Measurements from ENCODE around the gene AK8.

AK8 gene

DNA sequence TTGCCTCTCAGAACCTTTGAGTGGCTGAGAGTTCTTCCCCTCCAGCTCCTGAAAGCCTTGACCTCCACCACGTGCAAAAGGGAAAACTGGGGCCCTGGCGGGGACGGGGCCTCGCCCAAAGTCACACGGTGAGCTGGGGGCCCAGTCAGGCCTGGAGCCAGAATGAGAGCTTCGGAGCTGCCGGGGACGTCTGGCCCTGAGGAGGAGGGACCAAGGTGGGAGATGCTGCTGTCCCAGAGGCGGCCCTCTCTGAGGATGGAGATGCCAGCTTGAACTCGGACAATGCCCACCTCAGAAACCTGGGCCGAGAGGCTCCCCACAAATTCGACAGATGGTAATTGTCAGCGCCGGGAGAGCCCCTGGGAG, 643 bp downstream of the AK8 start:
- Histone ChIP-seq H3K36me3 (ENCODE audit: control insufficient read depth, insufficient read depth, low read length) (no peaks in the 10 kb centered on the region), H3K4me3 (ENCODE audit: extremely low read depth, insufficient read depth, low read length, poor library complexity, severe bottlenecking) (peak overlapping the region; percentile 95), H3K27ac (ENCODE audit: low read depth, low read length, severe bottlenecking) (no peak overlapping the region), H3K9me3 (ENCODE audit: control insufficient read depth, low read length) (no peaks in the 10 kb centered on the region), H3K4me1 (ENCODE audit: control insufficient read depth, insufficient read depth, low read length, poor library complexity, severe bottlenecking) (peaks cover 6% of the 10 kb centered on the region)
- 66 to 75% methylated on average over 8 to 14 of the region's 14 CpGs for WGBS, 2 experiments (ENCODE audit: insufficient coverage in 2 of 2)

GRCh38 chr9:132876849-132877248, 1.2 kb downstream of the AK8 start:
- no peak overlapping the region for H3K4me3 ChIP-seq (ENCODE audit: extremely low read depth, insufficient read depth, low read length, poor library complexity, severe bottlenecking)
- peaks cover 6% of the 10 kb centered on the region for H3K4me1 ChIP-seq (ENCODE audit: control insufficient read depth, insufficient read depth, low read length, poor library complexity, severe bottlenecking)
- H3K27ac ChIP-seq (ENCODE audit: low read depth, low read length, severe bottlenecking) = no peak overlapping the region
- no peaks in the 10 kb centered on the region for H3K36me3 ChIP-seq (ENCODE audit: control insufficient read depth, insufficient read depth, low read length)
- 75 to 88% methylated on average over 1 to 2 of the region's 3 CpGs for WGBS, 2 experiments (ENCODE audit: insufficient coverage in 2 of 2)
- no peaks in the 10 kb centered on the region for H3K9me3 ChIP-seq (ENCODE audit: control insufficient read depth, low read length)

DNA sequence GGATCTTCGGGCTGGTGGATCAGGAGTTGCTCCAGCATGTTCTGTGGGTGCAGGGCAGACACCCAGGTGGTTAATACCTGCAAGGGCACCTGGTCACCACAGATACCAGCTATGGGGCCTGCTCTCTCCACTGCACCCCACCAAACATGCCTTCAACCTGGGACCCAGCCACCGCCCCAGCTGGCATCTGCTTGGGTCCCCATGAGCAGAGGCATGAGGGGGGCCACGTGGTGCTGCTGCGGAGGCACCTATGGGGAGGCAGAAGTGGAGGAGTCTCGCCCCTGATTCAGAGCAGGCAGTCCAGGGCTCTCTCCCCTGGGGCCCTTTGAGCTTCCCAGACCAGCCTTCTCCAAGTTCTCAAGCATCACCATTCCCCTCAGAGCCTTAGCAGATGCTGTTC, 2.9 kb downstream of the AK8 start:
- 76 to 87% methylated on average over 4 of the region's 5 CpGs for WGBS, 2 experiments (ENCODE audit: insufficient coverage in 2 of 2)
- peaks cover 6% of the 10 kb centered on the region for H3K4me1 ChIP-seq (ENCODE audit: control insufficient read depth, insufficient read depth, low read length, poor library complexity, severe bottlenecking)
- no peaks in the 10 kb centered on the region for H3K9me3 ChIP-seq (ENCODE audit: control insufficient read depth, low read length)
- no peak overlapping the region for H3K4me3 ChIP-seq (ENCODE audit: extremely low read depth, insufficient read depth, low read length, poor library complexity, severe bottlenecking)
- H3K36me3 ChIP-seq (ENCODE audit: control insufficient read depth, insufficient read depth, low read length) = no peaks in the 10 kb centered on the region
- H3K27ac ChIP-seq (ENCODE audit: low read depth, low read length, severe bottlenecking) = no peak overlapping the region

DNA sequence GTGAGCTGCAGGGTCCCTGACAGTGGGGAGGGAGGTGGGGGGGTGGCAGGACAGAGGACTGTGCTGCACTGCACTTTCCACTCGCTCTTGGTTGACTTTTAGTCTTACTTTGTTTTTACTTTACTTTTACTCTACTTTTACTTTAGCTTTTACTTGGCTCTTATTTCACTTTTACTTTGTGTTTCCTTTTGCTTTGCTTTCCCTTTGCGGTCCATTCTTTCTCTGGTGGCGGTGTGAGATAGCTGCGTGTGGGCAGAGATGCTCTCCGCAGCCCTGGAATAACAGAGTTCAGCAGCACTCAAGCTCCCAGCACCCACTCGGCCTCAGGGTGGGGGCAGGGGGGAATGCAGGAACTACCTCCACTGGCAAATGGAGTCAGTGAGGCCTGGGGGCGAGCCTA, 4.7 kb downstream of the AK8 start:
- H3K36me3 ChIP-seq (ENCODE audit: control insufficient read depth, insufficient read depth, low read length) = no peaks in the 10 kb centered on the region
- no peaks in the 10 kb centered on the region for H3K4me1 ChIP-seq (ENCODE audit: control insufficient read depth, insufficient read depth, low read length, poor library complexity, severe bottlenecking)
- 92% methylated on average over 7 of the region's 7 CpGs; no CpG with 5 or more reads in 1 of the 2 experiments for WGBS, 2 experiments (ENCODE audit: insufficient coverage in 2 of 2)
- no peak overlapping the region for H3K4me3 ChIP-seq (ENCODE audit: extremely low read depth, insufficient read depth, low read length, poor library complexity, severe bottlenecking)
- no peak overlapping the region for H3K27ac ChIP-seq (ENCODE audit: low read depth, low read length, severe bottlenecking)
- H3K9me3 ChIP-seq (ENCODE audit: control insufficient read depth, low read length) = no peaks in the 10 kb centered on the region

- Histone ChIP-seq H3K9me3 (ENCODE audit: control insufficient read depth, low read length) (no peaks in the 10 kb centered on the region), H3K36me3 (ENCODE audit: control insufficient read depth, insufficient read depth, low read length) (no peaks in the 10 kb centered on the region), H3K4me3 (ENCODE audit: extremely low read depth, insufficient read depth, low read length, poor library complexity, severe bottlenecking) (no peak overlapping the region), H3K27ac (ENCODE audit: low read depth, low read length, severe bottlenecking) (no peak overlapping the region), H3K4me1 (ENCODE audit: control insufficient read depth, insufficient read depth, low read length, poor library complexity, severe bottlenecking) (no peaks in the 10 kb centered on the region)
- WGBS, 2 experiments (ENCODE audit: insufficient coverage in 2 of 2) = 90 to 92% methylated on average over 6 to 9 of the region's 9 CpGs
Measured at GRCh38 chr9:132869266-132869665, 8.8 kb downstream of the AK8 start.

- no peaks in the 10 kb centered on the region for H3K36me3 ChIP-seq (ENCODE audit: control insufficient read depth, insufficient read depth, low read length)
- no peaks in the 10 kb centered on the region for H3K9me3 ChIP-seq (ENCODE audit: control insufficient read depth, low read length)
- H3K4me3 ChIP-seq (ENCODE audit: extremely low read depth, insufficient read depth, low read length, poor library complexity, severe bottlenecking) = no peak overlapping the region
- no peaks in the 10 kb centered on the region for H3K4me1 ChIP-seq (ENCODE audit: control insufficient read depth, insufficient read depth, low read length, poor library complexity, severe bottlenecking)
- no peak overlapping the region for H3K27ac ChIP-seq (ENCODE audit: low read depth, low read length, severe bottlenecking)
- WGBS, 2 experiments (ENCODE audit: insufficient coverage in 2 of 2) = 88 to 90% methylated on average over 5 to 7 of the region's 8 CpGs
Measured at GRCh38 chr9:132866898-132867297, 11.2 kb downstream of the AK8 start.

DNA sequence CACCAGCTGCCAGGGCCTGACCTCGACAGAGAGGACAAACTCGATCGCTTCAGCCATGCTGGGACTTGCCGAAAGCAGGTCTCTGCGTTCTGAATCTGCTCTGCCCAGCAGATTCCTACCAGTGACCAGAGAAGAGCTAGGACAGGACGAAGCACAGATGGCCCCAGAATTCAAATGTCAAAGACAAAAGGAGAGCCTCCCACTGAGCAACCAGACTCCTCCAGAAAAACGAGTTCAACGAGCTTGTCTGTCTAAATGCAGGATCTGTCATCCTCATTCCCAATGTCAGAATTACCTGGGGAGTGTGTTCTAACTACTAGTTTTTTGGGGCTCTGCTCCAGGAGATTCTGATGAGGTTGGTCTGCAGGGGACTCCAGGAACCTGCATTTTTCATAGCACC, 13.4 kb downstream of the AK8 start:
- Histone ChIP-seq H3K4me1 (ENCODE audit: control insufficient read depth, insufficient read depth, low read length, poor library complexity, severe bottlenecking) (no peaks in the 10 kb centered on the region), H3K27ac (ENCODE audit: low read depth, low read length, severe bottlenecking) (no peak overlapping the region), H3K4me3 (ENCODE audit: extremely low read depth, insufficient read depth, low read length, poor library complexity, severe bottlenecking) (no peak overlapping the region), H3K36me3 (ENCODE audit: control insufficient read depth, insufficient read depth, low read length) (no peaks in the 10 kb centered on the region), H3K9me3 (ENCODE audit: control insufficient read depth, low read length) (no peaks in the 10 kb centered on the region)
- WGBS, 2 experiments (ENCODE audit: insufficient coverage in 2 of 2) = 67 to 69% methylated on average over 8 of the region's 8 CpGs

- Histone ChIP-seq H3K4me3 (ENCODE audit: extremely low read depth, insufficient read depth, low read length, poor library complexity, severe bottlenecking) (no peak overlapping the region), H3K4me1 (ENCODE audit: control insufficient read depth, insufficient read depth, low read length, poor library complexity, severe bottlenecking) (no peaks in the 10 kb centered on the region), H3K9me3 (ENCODE audit: control insufficient read depth, low read length) (no peaks in the 10 kb centered on the region), H3K36me3 (ENCODE audit: control insufficient read depth, insufficient read depth, low read length) (no peaks in the 10 kb centered on the region), H3K27ac (ENCODE audit: low read depth, low read length, severe bottlenecking) (no peak overlapping the region)
- WGBS, 2 experiments (ENCODE audit: insufficient coverage in 2 of 2) = 66 to 67% methylated on average over 2 of the region's 2 CpGs
Measured at GRCh38 chr9:132864277-132864676, 13.8 kb downstream of the AK8 start.

- 80 to 87% methylated on average over 7 to 9 of the region's 12 CpGs for WGBS, 2 experiments (ENCODE audit: insufficient coverage in 2 of 2)
- Histone ChIP-seq H3K4me1 (ENCODE audit: control insufficient read depth, insufficient read depth, low read length, poor library complexity, severe bottlenecking) (no peaks in the 10 kb centered on the region), H3K27ac (ENCODE audit: low read depth, low read length, severe bottlenecking) (no peak overlapping the region), H3K4me3 (ENCODE audit: extremely low read depth, insufficient read depth, low read length, poor library complexity, severe bottlenecking) (no peak overlapping the region), H3K36me3 (ENCODE audit: control insufficient read depth, insufficient read depth, low read length) (no peaks in the 10 kb centered on the region), H3K9me3 (ENCODE audit: control insufficient read depth, low read length) (no peaks in the 10 kb centered on the region)
Measured at GRCh38 chr9:132863096-132863495, 15.0 kb downstream of the AK8 start.

DNA sequence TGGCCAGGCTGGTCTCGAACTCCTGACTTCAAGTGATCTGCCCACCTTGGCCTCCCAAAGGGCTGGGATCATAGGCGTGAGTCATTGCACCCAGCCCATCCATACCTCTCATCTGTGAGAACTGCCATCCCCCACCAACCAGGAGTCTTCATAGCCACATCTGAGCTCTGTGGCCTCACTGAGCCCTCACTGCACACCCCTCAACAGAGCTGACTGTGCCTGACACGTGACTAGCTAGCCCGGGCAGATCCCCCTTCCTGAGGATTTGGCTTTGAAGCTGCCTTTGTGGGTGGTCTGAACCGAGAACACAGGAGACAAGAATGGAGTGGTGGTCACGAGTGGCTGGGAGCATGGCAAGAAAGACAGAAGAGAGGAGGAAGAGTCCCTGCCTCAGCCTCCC, 15.6 kb downstream of the AK8 start:
- H3K27ac ChIP-seq (ENCODE audit: low read depth, low read length, severe bottlenecking) = no peak overlapping the region
- peaks cover 2% of the 10 kb centered on the region for H3K4me1 ChIP-seq (ENCODE audit: control insufficient read depth, insufficient read depth, low read length, poor library complexity, severe bottlenecking)
- WGBS, 2 experiments (ENCODE audit: insufficient coverage in 2 of 2) = 83 to 89% methylated on average over 6 of the region's 6 CpGs
- no peak overlapping the region for H3K4me3 ChIP-seq (ENCODE audit: extremely low read depth, insufficient read depth, low read length, poor library complexity, severe bottlenecking)
- H3K36me3 ChIP-seq (ENCODE audit: control insufficient read depth, insufficient read depth, low read length) = no peaks in the 10 kb centered on the region
- H3K9me3 ChIP-seq (ENCODE audit: control insufficient read depth, low read length) = no peaks in the 10 kb centered on the region

DNA sequence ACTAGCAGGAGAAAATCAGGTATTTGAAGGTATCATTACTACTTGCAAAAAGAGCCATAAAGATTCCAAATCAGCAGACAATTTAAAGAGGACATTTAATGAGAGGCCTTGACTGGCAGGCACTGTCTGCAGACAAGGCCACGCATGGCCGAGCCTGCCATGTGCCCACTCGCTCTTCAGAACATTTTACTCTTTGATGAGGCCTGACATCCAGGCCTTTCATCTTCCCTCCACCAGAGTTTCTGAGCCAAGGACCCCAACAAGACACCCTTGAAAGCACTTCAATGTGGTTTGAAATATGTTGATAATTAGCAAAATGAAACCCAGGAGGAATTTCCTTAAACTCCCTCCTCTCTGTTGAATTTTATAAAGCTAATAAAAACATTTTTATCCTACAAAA, 16.4 kb downstream of the AK8 start:
- WGBS, 2 experiments (ENCODE audit: insufficient coverage in 2 of 2) = 84 to 87% methylated on average over 3 of the region's 3 CpGs
- H3K9me3 ChIP-seq (ENCODE audit: control insufficient read depth, low read length) = no peaks in the 10 kb centered on the region
- H3K36me3 ChIP-seq (ENCODE audit: control insufficient read depth, insufficient read depth, low read length) = no peaks in the 10 kb centered on the region
- no peak overlapping the region for H3K27ac ChIP-seq (ENCODE audit: low read depth, low read length, severe bottlenecking)
- peaks cover 5% of the 10 kb centered on the region for H3K4me1 ChIP-seq (ENCODE audit: control insufficient read depth, insufficient read depth, low read length, poor library complexity, severe bottlenecking)
- H3K4me3 ChIP-seq (ENCODE audit: extremely low read depth, insufficient read depth, low read length, poor library complexity, severe bottlenecking) = no peak overlapping the region

GRCh38 chr9:132858751-132859150, 19.3 kb downstream of the AK8 start:
- Histone ChIP-seq H3K9me3 (ENCODE audit: control insufficient read depth, low read length) (no peaks in the 10 kb centered on the region), H3K36me3 (ENCODE audit: control insufficient read depth, insufficient read depth, low read length) (no peaks in the 10 kb centered on the region), H3K27ac (ENCODE audit: low read depth, low read length, severe bottlenecking) (no peak overlapping the region), H3K4me3 (ENCODE audit: extremely low read depth, insufficient read depth, low read length, poor library complexity, severe bottlenecking) (no peak overlapping the region), H3K4me1 (ENCODE audit: control insufficient read depth, insufficient read depth, low read length, poor library complexity, severe bottlenecking) (peaks cover 5% of the 10 kb centered on the region)
- 88 to 94% methylated on average over 5 to 7 of the region's 7 CpGs for WGBS, 2 experiments (ENCODE audit: insufficient coverage in 2 of 2)
